Duodenal mucosa (tissue), 2 donors: ENCODE measurements around the gene STX1B.
"Not testable (repeated sequence)": the region's sequence is repeated elsewhere in the genome, so short reads cannot be mapped to it uniquely, and the experiment has no call there.

Experiments used
- H3K27ac ChIP-seq: one replicate; pipeline ENCODE4 v1.7.0; 2013; ENCODE audit warnings: low read depth, low read length
- H3K27me3 ChIP-seq, 2 donors: one replicate each; pipeline ENCODE4 v1.7.0; 2013; ENCODE audit warnings: low read length in 2 of 2, control low read depth in 1 of 2; ENCODE audit not compliant: insufficient read depth in 2 of 2, control insufficient read depth in 1 of 2
- H3K36me3 ChIP-seq, 2 donors: one replicate each; pipeline ENCODE4 v1.7.0; 2013; ENCODE audit warnings: low read length in 2 of 2, control low read depth in 1 of 2; ENCODE audit not compliant: insufficient read depth in 2 of 2, control insufficient read depth in 1 of 2
- H3K4me1 ChIP-seq, 2 donors: one replicate each; pipeline ENCODE4 v1.7.0; 2013; ENCODE audit warnings: low read length in 2 of 2, control low read depth in 1 of 2; ENCODE audit not compliant: insufficient read depth in 2 of 2, control insufficient read depth in 1 of 2
- H3K4me3 ChIP-seq, 2 donors: one replicate each; pipeline ENCODE4 v1.7.0; 2013; ENCODE audit warnings: low read length in 2 of 2, low read depth in 1 of 2
- H3K9ac ChIP-seq, 2 donors: one replicate each; pipeline ENCODE4 v1.7.0; 2013; ENCODE audit warnings: low read length in 2 of 2, low read depth in 1 of 2
- H3K9me3 ChIP-seq, 2 donors: one replicate each; pipeline ENCODE4 v1.7.0; 2013; ENCODE audit warnings: low read length in 2 of 2, control low read depth in 1 of 2; ENCODE audit not compliant: control insufficient read depth in 1 of 2

STX1B gene

DNA sequence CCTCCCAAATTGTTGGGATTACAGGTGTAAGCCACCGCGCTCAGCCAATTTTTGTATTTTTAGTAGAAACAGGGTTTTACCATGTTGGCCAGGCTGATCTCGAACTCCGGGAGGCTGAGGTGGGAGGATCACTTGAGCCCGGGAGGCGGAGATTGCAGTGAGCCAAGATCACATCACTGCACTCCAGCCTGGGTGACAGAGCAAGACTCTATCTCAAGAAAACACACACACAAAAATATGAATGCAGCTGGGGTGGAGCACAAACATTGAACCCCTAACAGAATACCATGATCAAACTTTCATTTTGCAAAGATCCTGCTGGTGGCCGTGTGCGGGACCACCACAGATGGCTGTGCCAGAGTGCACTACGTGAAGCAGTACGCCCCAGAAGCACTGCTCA, 7.3 kb upstream of the STX1B start:
- not testable (repeated sequence) for H3K36me3 ChIP-seq, H3K9me3 ChIP-seq, H3K27me3 ChIP-seq, H3K9ac ChIP-seq, H3K4me3 ChIP-seq, H3K27ac ChIP-seq
- peaks cover 2 to 12% of the 10 kb centered on the region in 2 donors for H3K4me1 ChIP-seq

DNA sequence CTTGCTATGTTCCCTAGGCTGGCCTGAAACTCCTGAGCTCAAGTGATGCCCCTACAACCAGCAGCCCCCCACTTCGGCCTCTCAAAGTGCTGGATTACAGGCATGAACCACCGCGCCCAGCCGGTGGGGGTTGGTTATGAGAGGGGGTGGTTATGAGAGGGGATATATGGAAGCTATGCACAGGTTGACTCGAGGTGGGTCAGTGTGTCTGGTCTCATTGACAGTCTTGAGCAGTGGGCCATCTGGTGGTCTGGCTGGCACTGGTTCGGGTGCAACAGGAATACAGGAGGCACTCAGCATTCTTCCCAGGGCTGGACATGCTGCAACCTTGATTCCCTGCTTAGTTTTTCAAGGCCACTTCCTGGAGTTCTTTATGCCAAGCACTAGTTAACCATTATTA, 5.6 kb upstream of the STX1B start:
- Histone ChIP-seq H3K36me3 (no peaks in the 10 kb centered on the region), H3K4me3 (no peak overlapping the region), H3K9ac (no peak overlapping the region), H3K9me3 (no peaks in the 10 kb centered on the region), H3K27me3 (peaks cover 11 to 13% of the 10 kb centered on the region in 2 donors), H3K27ac (no peak overlapping the region), H3K4me1 (peaks cover 0 to 5% of the 10 kb centered on the region in 2 donors)

DNA sequence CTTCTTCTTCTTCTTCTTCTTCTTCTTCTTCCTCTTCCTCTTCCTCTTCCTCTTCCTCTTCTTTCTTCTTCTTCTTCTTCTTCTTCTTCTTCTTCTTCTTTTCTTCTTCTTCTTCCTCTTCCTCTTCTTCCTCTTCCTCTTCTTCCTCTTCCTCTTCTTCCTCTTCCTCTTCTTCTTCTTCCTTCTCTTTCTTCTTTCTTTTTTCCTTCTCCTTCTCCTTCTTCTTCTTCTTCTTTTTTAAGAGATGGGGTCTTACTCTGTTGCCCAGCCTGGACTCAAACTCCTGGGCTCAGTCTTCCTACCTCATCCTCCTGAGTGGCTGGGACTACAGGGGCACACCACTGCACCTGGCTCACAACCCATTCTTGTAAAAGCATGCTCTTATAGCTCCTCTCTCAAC, 2.9 kb upstream of the STX1B start:
- H3K27ac ChIP-seq, H3K9me3 ChIP-seq, H3K36me3 ChIP-seq, H3K4me3 ChIP-seq, H3K4me1 ChIP-seq, H3K9ac ChIP-seq: not testable (repeated sequence)
- H3K27me3 ChIP-seq = peaks cover 23 to 32% of the 10 kb centered on the region in 2 donors

GRCh38 chr16:31011815-31012214, 1.4 kb upstream of the STX1B start:
- H3K9me3 ChIP-seq, H3K36me3 ChIP-seq, H3K4me3 ChIP-seq, H3K27ac ChIP-seq, H3K9ac ChIP-seq, H3K4me1 ChIP-seq: not testable (repeated sequence)
- peaks cover 33 to 35% of the 10 kb centered on the region in 2 donors for H3K27me3 ChIP-seq

- H3K9me3 ChIP-seq = no peaks in the 10 kb centered on the region
- no peak overlapping the region for H3K4me3 ChIP-seq
- peaks cover 35 to 38% of the 10 kb centered on the region in 2 donors for H3K27me3 ChIP-seq
- H3K27ac ChIP-seq = no peak overlapping the region
- H3K4me1 ChIP-seq = no peaks in the 10 kb centered on the region
- H3K36me3 ChIP-seq = no peaks in the 10 kb centered on the region
- H3K9ac ChIP-seq = no peak overlapping the region
Observed at GRCh38 chr16:31009894-31010584, 399 bp downstream of the STX1B start.

DNA sequence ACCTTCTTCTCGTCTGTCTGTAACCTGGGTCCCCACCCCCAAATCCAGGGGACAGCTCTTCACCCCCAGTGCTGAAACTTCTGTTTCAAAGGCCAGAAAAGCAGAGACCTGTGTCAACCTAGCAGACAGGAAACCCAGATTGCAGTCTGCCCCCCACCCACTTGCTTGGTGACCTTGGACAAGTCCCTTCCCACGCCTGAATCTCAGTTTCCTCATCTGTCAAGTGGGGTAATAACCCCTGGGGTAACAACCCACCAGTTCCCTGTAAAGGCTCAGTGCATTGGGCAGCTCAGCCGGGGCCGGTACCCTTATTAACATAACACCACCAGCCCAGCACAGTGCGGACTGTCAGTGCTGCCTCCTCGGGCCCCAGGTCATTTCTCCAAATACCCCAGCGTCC, 1.3 kb downstream of the STX1B start:
- Histone ChIP-seq H3K4me3 (no peak overlapping the region), H3K9ac (no peak overlapping the region), H3K36me3 (no peaks in the 10 kb centered on the region), H3K27me3 (peaks cover 35 to 38% of the 10 kb centered on the region in 2 donors), H3K9me3 (no peaks in the 10 kb centered on the region), H3K4me1 (no peaks in the 10 kb centered on the region), H3K27ac (no peak overlapping the region)

DNA sequence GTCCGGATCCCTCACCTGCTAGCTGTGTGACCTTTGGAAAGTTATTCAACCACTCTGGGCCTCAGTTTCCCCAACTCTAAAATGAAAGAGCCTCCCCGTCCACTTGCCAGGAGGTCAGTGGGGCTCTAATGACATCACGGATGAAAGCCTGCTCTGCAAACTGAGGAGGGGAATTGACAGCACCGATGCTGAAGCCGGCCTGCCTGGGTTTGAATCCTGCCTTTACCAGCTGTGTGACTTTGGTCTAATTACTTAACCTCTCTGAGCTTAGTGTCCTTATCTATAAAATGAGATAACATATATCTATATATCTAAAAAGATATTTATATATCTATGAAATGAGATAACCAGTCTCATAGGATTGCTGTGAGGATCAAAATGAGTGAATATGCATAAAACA, 1.9 kb downstream of the STX1B start:
- H3K27me3 ChIP-seq = peaks cover 35 to 38% of the 10 kb centered on the region in 2 donors
- no peak overlapping the region for H3K9ac ChIP-seq
- no peaks in the 10 kb centered on the region for H3K36me3 ChIP-seq
- H3K9me3 ChIP-seq = no peaks in the 10 kb centered on the region
- no peak overlapping the region for H3K27ac ChIP-seq
- no peak overlapping the region for H3K4me3 ChIP-seq
- H3K4me1 ChIP-seq = no peaks in the 10 kb centered on the region

GRCh38 chr16:31008149-31008548, 2.3 kb downstream of the STX1B start:
- Histone ChIP-seq H3K27me3 (peaks cover 35 to 38% of the 10 kb centered on the region in 2 donors), H3K36me3 (no peaks in the 10 kb centered on the region)

GRCh38 chr16:31007684-31008083, 2.8 kb downstream of the STX1B start:
- peaks cover 35 to 38% of the 10 kb centered on the region in 2 donors for H3K27me3 ChIP-seq
- no peaks in the 10 kb centered on the region for H3K36me3 ChIP-seq
- no peaks in the 10 kb centered on the region for H3K4me1 ChIP-seq

More at GRCh38 chr16:31008149-31008548, 2.3 kb downstream of the STX1B start:
- Histone ChIP-seq H3K9ac (no peak overlapping the region), H3K4me3 (no peak overlapping the region), H3K4me1 (no peaks in the 10 kb centered on the region), H3K9me3 (no peaks in the 10 kb centered on the region), H3K27ac (no peak overlapping the region)

GRCh38 chr16:31006589-31006988, 3.8 kb downstream of the STX1B start:
- Histone ChIP-seq H3K4me1 (no peaks in the 10 kb centered on the region), H3K9me3 (no peaks in the 10 kb centered on the region), H3K36me3 (no peaks in the 10 kb centered on the region), H3K27ac (no peak overlapping the region), H3K9ac (no peak overlapping the region), H3K4me3 (no peak overlapping the region), H3K27me3 (peaks cover 28 to 32% of the 10 kb centered on the region in 2 donors)

More at GRCh38 chr16:31007684-31008083, 2.8 kb downstream of the STX1B start:
- no peak overlapping the region for H3K4me3 ChIP-seq
- no peak overlapping the region for H3K9ac ChIP-seq
- H3K27ac ChIP-seq = no peak overlapping the region
- H3K9me3 ChIP-seq = no peaks in the 10 kb centered on the region

DNA sequence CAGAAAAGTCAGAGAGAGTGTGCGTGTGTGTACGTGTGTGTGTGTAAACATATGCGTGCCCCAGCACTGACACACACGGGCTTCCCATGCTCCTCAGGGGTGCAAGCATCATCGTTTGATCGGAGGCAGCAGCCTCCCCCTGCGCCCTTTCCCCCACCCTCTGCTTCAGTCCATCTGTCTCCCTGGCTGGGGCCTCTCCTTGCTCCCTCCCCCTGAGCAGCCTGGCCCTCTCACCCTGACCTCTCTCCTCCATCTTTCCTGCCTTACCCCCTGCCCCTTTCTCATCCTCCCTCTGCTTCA, 4.4 kb downstream of the STX1B start:
- Histone ChIP-seq H3K27me3 (peaks cover 22 to 26% of the 10 kb centered on the region in 2 donors), H3K36me3 (no peaks in the 10 kb centered on the region), H3K4me1 (no peaks in the 10 kb centered on the region), H3K9me3 (no peaks in the 10 kb centered on the region), H3K27ac (no peak overlapping the region), H3K9ac (no peak overlapping the region), H3K4me3 (no peak overlapping the region)
